ENCODE results near the gene CCDC187.

DNA sequence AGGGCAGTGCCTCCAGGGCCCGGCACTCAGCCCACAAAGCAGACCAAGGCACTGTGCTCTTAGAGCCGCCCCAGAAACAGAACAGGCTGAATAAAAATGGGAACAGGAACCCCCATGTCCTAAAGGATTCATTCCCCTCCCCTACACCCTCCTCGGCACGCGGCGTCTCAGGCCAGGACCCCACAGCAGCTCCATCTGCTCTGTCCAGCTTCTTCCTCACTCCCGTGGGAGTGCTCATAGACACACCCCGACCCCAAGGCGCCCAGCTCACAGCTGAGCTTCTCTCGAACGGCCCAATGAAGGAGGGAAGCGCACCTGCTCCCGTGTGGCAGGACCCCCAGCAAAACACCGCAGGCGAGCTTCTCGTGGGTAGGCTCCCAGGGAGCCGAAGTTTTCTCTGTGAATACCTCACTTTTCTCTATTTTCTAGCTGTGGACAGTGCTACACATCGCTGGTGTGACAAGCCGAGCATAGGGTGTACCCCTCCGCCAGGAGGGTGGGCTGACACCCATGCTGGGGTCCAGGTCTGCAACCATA is 42.9 kb downstream of the CCDC187 start:
- TF ChIP-seq, protein P1, sequence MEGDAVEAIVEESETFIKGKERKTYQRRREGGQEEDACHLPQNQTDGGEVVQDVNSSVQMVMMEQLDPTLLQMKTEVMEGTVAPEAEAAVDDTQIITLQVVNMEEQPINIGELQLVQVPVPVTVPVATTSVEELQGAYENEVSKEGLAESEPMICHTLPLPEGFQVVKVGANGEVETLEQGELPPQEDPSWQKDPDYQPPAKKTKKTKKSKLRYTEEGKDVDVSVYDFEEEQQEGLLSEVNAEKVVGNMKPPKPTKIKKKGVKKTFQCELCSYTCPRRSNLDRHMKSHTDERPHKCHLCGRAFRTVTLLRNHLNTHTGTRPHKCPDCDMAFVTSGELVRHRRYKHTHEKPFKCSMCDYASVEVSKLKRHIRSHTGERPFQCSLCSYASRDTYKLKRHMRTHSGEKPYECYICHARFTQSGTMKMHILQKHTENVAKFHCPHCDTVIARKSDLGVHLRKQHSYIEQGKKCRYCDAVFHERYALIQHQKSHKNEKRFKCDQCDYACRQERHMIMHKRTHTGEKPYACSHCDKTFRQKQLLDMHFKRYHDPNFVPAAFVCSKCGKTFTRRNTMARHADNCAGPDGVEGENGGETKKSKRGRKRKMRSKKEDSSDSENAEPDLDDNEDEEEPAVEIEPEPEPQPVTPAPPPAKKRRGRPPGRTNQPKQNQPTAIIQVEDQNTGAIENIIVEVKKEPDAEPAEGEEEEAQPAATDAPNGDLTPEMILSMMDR (CRISPR knock-in tag; IDR thresholded peaks at IDR 0.05), result no peak
- TF ChIP-seq, protein P2, sequence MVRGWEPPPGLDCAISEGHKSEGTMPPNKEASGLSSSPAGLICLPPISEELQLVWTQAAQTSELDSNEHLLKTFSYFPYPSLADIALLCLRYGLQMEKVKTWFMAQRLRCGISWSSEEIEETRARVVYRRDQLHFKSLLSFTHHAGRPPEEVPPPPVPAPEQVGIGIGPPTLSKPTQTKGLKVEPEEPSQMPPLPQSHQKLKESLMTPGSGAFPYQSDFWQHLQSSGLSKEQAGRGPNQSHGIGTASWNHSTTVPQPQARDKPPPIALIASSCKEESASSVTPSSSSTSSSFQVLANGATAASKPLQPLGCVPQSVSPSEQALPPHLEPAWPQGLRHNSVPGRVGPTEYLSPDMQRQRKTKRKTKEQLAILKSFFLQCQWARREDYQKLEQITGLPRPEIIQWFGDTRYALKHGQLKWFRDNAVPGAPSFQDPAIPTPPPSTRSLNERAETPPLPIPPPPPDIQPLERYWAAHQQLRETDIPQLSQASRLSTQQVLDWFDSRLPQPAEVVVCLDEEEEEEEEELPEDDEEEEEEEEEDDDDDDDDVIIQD (CRISPR knock-in tag; IDR thresholded peaks at IDR 0.05; ENCODE audit: low read depth), result no peak
- TF ChIP-seq, protein P3, sequence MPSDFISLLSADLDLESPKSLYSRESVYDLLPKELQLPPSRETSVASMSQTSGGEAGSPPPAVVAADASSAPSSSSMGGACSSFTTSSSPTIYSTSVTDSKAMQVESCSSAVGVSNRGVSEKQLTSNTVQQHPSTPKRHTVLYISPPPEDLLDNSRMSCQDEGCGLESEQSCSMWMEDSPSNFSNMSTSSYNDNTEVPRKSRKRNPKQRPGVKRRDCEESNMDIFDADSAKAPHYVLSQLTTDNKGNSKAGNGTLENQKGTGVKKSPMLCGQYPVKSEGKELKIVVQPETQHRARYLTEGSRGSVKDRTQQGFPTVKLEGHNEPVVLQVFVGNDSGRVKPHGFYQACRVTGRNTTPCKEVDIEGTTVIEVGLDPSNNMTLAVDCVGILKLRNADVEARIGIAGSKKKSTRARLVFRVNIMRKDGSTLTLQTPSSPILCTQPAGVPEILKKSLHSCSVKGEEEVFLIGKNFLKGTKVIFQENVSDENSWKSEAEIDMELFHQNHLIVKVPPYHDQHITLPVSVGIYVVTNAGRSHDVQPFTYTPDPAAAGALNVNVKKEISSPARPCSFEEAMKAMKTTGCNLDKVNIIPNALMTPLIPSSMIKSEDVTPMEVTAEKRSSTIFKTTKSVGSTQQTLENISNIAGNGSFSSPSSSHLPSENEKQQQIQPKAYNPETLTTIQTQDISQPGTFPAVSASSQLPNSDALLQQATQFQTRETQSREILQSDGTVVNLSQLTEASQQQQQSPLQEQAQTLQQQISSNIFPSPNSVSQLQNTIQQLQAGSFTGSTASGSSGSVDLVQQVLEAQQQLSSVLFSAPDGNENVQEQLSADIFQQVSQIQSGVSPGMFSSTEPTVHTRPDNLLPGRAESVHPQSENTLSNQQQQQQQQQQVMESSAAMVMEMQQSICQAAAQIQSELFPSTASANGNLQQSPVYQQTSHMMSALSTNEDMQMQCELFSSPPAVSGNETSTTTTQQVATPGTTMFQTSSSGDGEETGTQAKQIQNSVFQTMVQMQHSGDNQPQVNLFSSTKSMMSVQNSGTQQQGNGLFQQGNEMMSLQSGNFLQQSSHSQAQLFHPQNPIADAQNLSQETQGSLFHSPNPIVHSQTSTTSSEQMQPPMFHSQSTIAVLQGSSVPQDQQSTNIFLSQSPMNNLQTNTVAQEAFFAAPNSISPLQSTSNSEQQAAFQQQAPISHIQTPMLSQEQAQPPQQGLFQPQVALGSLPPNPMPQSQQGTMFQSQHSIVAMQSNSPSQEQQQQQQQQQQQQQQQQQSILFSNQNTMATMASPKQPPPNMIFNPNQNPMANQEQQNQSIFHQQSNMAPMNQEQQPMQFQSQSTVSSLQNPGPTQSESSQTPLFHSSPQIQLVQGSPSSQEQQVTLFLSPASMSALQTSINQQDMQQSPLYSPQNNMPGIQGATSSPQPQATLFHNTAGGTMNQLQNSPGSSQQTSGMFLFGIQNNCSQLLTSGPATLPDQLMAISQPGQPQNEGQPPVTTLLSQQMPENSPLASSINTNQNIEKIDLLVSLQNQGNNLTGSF (CRISPR knock-in tag; IDR thresholded peaks at IDR 0.05), result no peak
- TF ChIP-seq, protein P4, sequence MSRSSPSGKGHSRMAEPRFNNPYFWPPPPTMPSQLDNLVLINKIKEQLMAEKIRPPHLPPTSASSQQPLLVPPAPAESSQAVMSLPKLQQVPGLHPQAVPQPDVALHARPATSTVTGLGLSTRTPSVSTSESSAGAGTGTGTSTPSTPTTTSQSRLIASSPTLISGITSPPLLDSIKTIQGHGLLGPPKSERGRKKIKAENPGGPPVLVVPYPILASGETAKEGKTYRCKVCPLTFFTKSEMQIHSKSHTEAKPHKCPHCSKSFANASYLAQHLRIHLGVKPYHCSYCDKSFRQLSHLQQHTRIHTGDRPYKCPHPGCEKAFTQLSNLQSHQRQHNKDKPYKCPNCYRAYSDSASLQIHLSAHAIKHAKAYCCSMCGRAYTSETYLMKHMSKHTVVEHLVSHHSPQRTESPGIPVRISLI (CRISPR knock-in tag; IDR thresholded peaks at IDR 0.05; ENCODE audit: borderline replicate concordance), result no peak
- no peak for TF ChIP-seq SP1 (IDR thresholded peaks at IDR 0.05)
- no peak for TF ChIP-seq SP1 (CRISPR knock-in tag; IDR thresholded peaks at IDR 0.05)
- TF ChIP-seq, protein P5, sequence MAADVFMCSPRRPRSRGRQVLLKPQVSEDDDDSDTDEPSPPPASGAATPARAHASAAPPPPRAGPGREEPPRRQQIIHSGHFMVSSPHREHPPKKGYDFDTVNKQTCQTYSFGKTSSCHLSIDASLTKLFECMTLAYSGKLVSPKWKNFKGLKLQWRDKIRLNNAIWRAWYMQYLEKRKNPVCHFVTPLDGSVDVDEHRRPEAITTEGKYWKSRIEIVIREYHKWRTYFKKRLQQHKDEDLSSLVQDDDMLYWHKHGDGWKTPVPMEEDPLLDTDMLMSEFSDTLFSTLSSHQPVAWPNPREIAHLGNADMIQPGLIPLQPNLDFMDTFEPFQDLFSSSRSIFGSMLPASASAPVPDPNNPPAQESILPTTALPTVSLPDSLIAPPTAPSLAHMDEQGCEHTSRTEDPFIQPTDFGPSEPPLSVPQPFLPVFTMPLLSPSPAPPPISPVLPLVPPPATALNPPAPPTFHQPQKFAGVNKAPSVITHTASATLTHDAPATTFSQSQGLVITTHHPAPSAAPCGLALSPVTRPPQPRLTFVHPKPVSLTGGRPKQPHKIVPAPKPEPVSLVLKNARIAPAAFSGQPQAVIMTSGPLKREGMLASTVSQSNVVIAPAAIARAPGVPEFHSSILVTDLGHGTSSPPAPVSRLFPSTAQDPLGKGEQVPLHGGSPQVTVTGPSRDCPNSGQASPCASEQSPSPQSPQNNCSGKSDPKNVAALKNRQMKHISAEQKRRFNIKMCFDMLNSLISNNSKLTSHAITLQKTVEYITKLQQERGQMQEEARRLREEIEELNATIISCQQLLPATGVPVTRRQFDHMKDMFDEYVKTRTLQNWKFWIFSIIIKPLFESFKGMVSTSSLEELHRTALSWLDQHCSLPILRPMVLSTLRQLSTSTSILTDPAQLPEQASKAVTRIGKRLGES (CRISPR knock-in tag; IDR thresholded peaks at IDR 0.05; ENCODE audit: borderline replicate concordance), result no peak
- no peak for TF ChIP-seq HMG20B (CRISPR knock-in tag; conservative IDR thresholded peaks at IDR 0.05)
- TF ChIP-seq CEBPG (CRISPR knock-in tag; IDR thresholded peaks at IDR 0.05), result no peak
